ENCODE results near the gene WSCD2.

GRCh38 chr12:108125073-108125472, 4.0 kb upstream of the WSCD2 start:
- no peak for TF ChIP-seq POLR2AphosphoS5 (IDR thresholded peaks at IDR 0.05; ENCODE audit: borderline replicate concordance, low read depth, low read length)
- no peak for TF ChIP-seq EZH2 (IDR thresholded peaks at IDR 0.05)
- no peak for TF ChIP-seq FOXP2 (optimal IDR thresholded peaks at IDR 0.05; ENCODE audit: control extremely low read depth, extremely low read length, insufficient read depth)
